Measurements from ENCODE around the gene NCOA3.

Gene NCOA3

GRCh38 chr20:47687095-47687987 is 185.7 kb downstream of the NCOA3 start:
- DNase-seq = no peak

- no peak for DNase-seq
Observed at GRCh38 chr20:47688385-47689381, 187.0 kb downstream of the NCOA3 start.

GRCh38 chr20:47689731-47690130 is 188.0 kb downstream of the NCOA3 start:
- no peak for DNase-seq

- no peak for DNase-seq
Observed at GRCh38 chr20:47691625-47692024, 189.9 kb downstream of the NCOA3 start.

GRCh38 chr20:47694021-47694818 is 192.5 kb downstream of the NCOA3 start:
- no peak for DNase-seq

GRCh38 chr20:47696856-47697255 is 195.2 kb downstream of the NCOA3 start:
- DNase-seq = no peak

- DNase-seq = no peak
Observed at GRCh38 chr20:47698142-47698541, 196.5 kb downstream of the NCOA3 start.

- DNase-seq = no peak
Observed at GRCh38 chr20:47699818-47700217, 198.1 kb downstream of the NCOA3 start.

- no peak for DNase-seq
Observed at GRCh38 chr20:47700327-47700726, 198.6 kb downstream of the NCOA3 start.

GRCh38 chr20:47701612-47702011 is 199.9 kb downstream of the NCOA3 start:
- DNase-seq = no peak

GRCh38 chr20:47703748-47704147 is 202.1 kb downstream of the NCOA3 start:
- DNase-seq = no peak

- no peak for DNase-seq
Observed at GRCh38 chr20:47704746-47705496, 203.2 kb downstream of the NCOA3 start.

- DNase-seq = no peak
Observed at GRCh38 chr20:47705497-47705856, 203.8 kb downstream of the NCOA3 start.

GRCh38 chr20:47706345-47706744 is 204.7 kb downstream of the NCOA3 start:
- no peak for DNase-seq
